ENCODE measurements around the gene SFXN3. TPM values are rescaled to one million over a fixed set of nuclear protein-coding genes. Genes with fewer than 3 reads are reported as not detected.

SFXN3 gene
- total and polyA plus RNA-seq, 2 experiments from 2014 or later, result 0.68 to 3.8 TPM

GRCh38 chr10:100986623-100986951 is 44.4 kb upstream of the SFXN3 start (continued):
- TF ChIP-seq REST (IDR thresholded peaks at IDR 0.05; ENCODE audit: unreplicated experiment) (no peak), JUNB (IDR thresholded peaks at IDR 0.05; ENCODE audit: unreplicated experiment) (no peak)

GRCh38 chr10:100986952-100987684 is 43.9 kb upstream of the SFXN3 start, which contains the start of the genes MRPL43 and TWNK:
MRPL43 (minus strand) TSS chr10:100987497; CDS start chr10:100987443, 54 bp downstream.
TWNK (plus strand) TSS chr10:100987543; CDS start chr10:100988211, 668 bp downstream.
- Histone ChIP-seq H3K79me2 (replicated peaks; ENCODE audit: insufficient read depth) (peaks cover 48% of the 10 kb centered on the region), H2AFZ (peak within 1 kb of the TSS; percentile 99), H3K36me3 (ENCODE audit: insufficient read depth) (peaks cover 17% of the 10 kb centered on the region), H3K4me2 (peak within 1 kb of the TSS; percentile 96), H3K9me2 (ENCODE audit: insufficient read depth) (no peaks in the 10 kb centered on the region), H3F3A (replicated peaks; ENCODE audit: low read depth) (peaks cover 14% of the 10 kb centered on the region), H3K4me1 (ENCODE audit: insufficient read depth) (no peaks in the 10 kb centered on the region), H3K4me3 (peak within 1 kb of the TSS; percentile 100), H4K20me1 (replicated peaks; ENCODE audit: insufficient read depth) (peaks cover 28% of the 10 kb centered on the region), H3K27ac (ENCODE audit: low read depth) (peak within 1 kb of the TSS; percentile 83), H3K27me3 (ENCODE audit: insufficient read depth) (no peaks in the 10 kb centered on the region)
- peak within 1 kb of the TSS; percentile 97 for H3K4me3 Mint-ChIP-seq
- H3K9me3 Mint-ChIP-seq, result peaks cover 2% of the 10 kb centered on the region; the same call in 1 of the 3 replicates
- peak within 1 kb of the TSS; percentile 97 for H3K27ac Mint-ChIP-seq
- ATAC-seq, result peak; percentile 95
- DNase-seq (ENCODE audit: low spot score), result peak; percentile 96
- H3K27me3 Mint-ChIP-seq (ENCODE audit: insufficient read depth, low read depth, poor library complexity), result peaks cover 18% of the 10 kb centered on the region
- H3K4me1 Mint-ChIP-seq, result peaks cover 12% of the 10 kb centered on the region
- H3K36me3 Mint-ChIP-seq (ENCODE audit: low read depth), result peaks cover 36% of the 10 kb centered on the region
- TF ChIP-seq EZH2 (IDR thresholded peaks at IDR 0.05; ENCODE audit: low read depth, unreplicated experiment) (no peak), ZNF114 (CRISPR knock-in tag; IDR thresholded peaks at IDR 0.05) (no peak), CREB1 (CRISPR knock-in tag; IDR thresholded peaks at IDR 0.05; ENCODE audit: low read depth) (no peak), NANOG (IDR thresholded peaks at IDR 0.05; ENCODE audit: borderline replicate concordance) (no peak), JUNB (IDR thresholded peaks at IDR 0.05; ENCODE audit: unreplicated experiment) (no peak), ETS1 (IDR thresholded peaks at IDR 0.05) (peak; percentile 82), POLR2AphosphoS5 (IDR thresholded peaks at IDR 0.05; ENCODE audit: low read depth) (peak; percentile 89), REST (IDR thresholded peaks at IDR 0.05; ENCODE audit: unreplicated experiment) (peak; percentile 4), ZNF462 (CRISPR knock-in tag; IDR thresholded peaks at IDR 0.05) (no peak), STAT1 (IDR thresholded peaks at IDR 0.05; ENCODE audit: unreplicated experiment) (no peak)
